CD4-positive, alpha-beta T cell (primary cell): ENCODE measurements around the gene SMAD6. TPM values are rescaled to one million over a fixed set of nuclear protein-coding genes. Genes with fewer than 3 reads are reported as not detected.

Experiments used
- ATAC-seq: fragments of 200-7000 bp; cut with Tn5 transposase; one replicate; pipeline ENCODE4 v1.10.0; 2022; ENCODE audit warnings: mild to moderate bottlenecking; ENCODE audit not compliant: poor library complexity
- CTCF ChIA-PET: fragments of 350-600 bp; sonication (Branson Sonifier 250); formaldehyde crosslinking; loops from one replicate; lab custom pipeline; 2021; ENCODE audit warnings: antibody characterized with exemption, inconsistent platforms; lab: Charles Lee
- POLR2A ChIA-PET: fragments of 350-600 bp; sonication (Branson Sonifier 250); formaldehyde crosslinking; loops from one replicate; lab custom pipeline; 2021; ENCODE audit warnings: antibody characterized with exemption, inconsistent platforms; lab: Charles Lee
- DNase-seq, 14 experiments: peaks; one replicate each; pipeline ENCODE4 v3.0.0-alpha.2; 2013 to 2020; ENCODE audit warnings: mixed read lengths in 2 of 14
- H3K27ac ChIP-seq, 2 donors: one replicate each; pipeline versions ENCODE4 v1.5.1 to v1.7.0; 2013; ENCODE audit warnings: low read length in 2 of 2, low read depth in 1 of 2, mild to moderate bottlenecking in 1 of 2
- H3K27me3 ChIP-seq, 2 experiments: 1 replicate in 1 of 2; 2 replicates in 1 of 2; pipeline versions ENCODE4 v1.6.1 to v1.7.0; 2013; ENCODE audit warnings: low read length in 2 of 2, control low read depth in 1 of 2, mild to moderate bottlenecking in 1 of 2, moderate library complexity in 1 of 2; ENCODE audit not compliant: insufficient read depth in 2 of 2, control insufficient read depth in 1 of 2
- H3K36me3 ChIP-seq: one replicate; pipeline ENCODE4 v1.6.1; 2013; ENCODE audit warnings: low read length, control low read depth; ENCODE audit not compliant: insufficient read depth
- H3K4me1 ChIP-seq: one replicate; pipeline ENCODE4 v1.6.1; 2013; ENCODE audit warnings: low read length, control low read depth; ENCODE audit not compliant: insufficient read depth
- H3K4me3 ChIP-seq: one replicate; pipeline ENCODE4 v1.5.1; 2013; ENCODE audit warnings: mild to moderate bottlenecking, low read length, moderate library complexity
- H3K9me3 ChIP-seq, 2 experiments: 1 replicate in 1 of 2; 2 replicates in 1 of 2; pipeline versions ENCODE4 v1.6.1 to v1.7.0; 2013; ENCODE audit warnings: low read length in 2 of 2, mild to moderate bottlenecking in 2 of 2, control low read depth in 1 of 2, moderate library complexity in 1 of 2; ENCODE audit not compliant: control insufficient read depth in 1 of 2, insufficient read depth in 1 of 2
- H3K27ac Mint-ChIP-seq: one replicate; pipeline ENCODE4 v1.8.0; 2020; ENCODE audit warnings: mixed read lengths
- H3K27me3 Mint-ChIP-seq: one replicate; pipeline ENCODE4 v1.8.0; 2021; ENCODE audit warnings: mixed read lengths
- H3K36me3 Mint-ChIP-seq: one replicate; pipeline ENCODE4 v1.8.0; 2021; ENCODE audit warnings: low read depth, mixed read lengths
- H3K4me1 Mint-ChIP-seq: one replicate; pipeline ENCODE4 v1.8.0; 2021; ENCODE audit warnings: low read depth, mixed read lengths
- H3K4me3 Mint-ChIP-seq: one replicate; pipeline ENCODE4 v1.8.0; 2020; ENCODE audit warnings: mild to moderate bottlenecking, mixed read lengths
- H3K9me3 Mint-ChIP-seq: one replicate; pipeline ENCODE4 v1.8.0; 2020; ENCODE audit warnings: mixed read lengths
- intact Hi-C, 2 experiments: fragments of 100-400 bp; cut with DNase I in 1 of 2; cut with micrococcal nuclease in 1 of 2; formaldehyde crosslinking; loops; one replicate each; pipeline versions ENCODE4 v1.15.1 to v1.9.0; 2023 to 2025; cut with DNase I, micrococcal nuclease
- total RNA-seq, 174 experiments: library from RNA in 2 of 174; stranded (reverse) in 2 of 174; gene quantifications; one replicate each; pipeline ENCODE4 v1.2.3 and lab custom pipeline; 2021 to 2026
- TF ChIP-seq, protein P1 (sequence below): fragments of 200-600 bp; IDR thresholded peaks from one replicate; pipeline ENCODE4 v1.8.0; 2022; ENCODE audit warnings: antibody characterized with exemption, mild to moderate bottlenecking

Gene SMAD6
- total RNA-seq, 2 experiments from 2014 or later = 0.59 to 0.69 TPM

DNA sequence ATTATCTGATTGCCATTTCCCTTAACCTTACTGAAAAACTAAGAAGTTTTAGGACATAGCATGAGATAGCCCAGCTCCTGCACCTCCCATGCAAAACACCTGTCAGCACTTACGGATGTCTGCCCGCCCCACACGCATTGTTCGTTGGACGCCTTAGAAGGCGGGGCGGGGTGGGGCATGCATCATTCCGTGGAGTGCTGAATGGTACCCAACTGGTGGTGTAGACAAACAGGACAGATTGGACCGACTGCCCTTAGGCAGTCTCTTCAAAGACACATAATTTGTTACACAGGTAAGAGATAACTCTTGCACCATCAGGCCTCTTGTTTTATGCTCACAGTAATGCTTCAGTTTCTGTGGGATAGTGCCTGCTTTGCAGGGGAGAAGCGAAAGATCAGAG, 93.8 kb downstream of the SMAD6 start:
- H3K27ac Mint-ChIP-seq = no peak overlapping the region
- H3K4me1 ChIP-seq = no peaks in the 10 kb centered on the region
- H3K27me3 Mint-ChIP-seq = peaks cover 4% of the 10 kb centered on the region
- no peak for ATAC-seq
- TF ChIP-seq, protein P1, sequence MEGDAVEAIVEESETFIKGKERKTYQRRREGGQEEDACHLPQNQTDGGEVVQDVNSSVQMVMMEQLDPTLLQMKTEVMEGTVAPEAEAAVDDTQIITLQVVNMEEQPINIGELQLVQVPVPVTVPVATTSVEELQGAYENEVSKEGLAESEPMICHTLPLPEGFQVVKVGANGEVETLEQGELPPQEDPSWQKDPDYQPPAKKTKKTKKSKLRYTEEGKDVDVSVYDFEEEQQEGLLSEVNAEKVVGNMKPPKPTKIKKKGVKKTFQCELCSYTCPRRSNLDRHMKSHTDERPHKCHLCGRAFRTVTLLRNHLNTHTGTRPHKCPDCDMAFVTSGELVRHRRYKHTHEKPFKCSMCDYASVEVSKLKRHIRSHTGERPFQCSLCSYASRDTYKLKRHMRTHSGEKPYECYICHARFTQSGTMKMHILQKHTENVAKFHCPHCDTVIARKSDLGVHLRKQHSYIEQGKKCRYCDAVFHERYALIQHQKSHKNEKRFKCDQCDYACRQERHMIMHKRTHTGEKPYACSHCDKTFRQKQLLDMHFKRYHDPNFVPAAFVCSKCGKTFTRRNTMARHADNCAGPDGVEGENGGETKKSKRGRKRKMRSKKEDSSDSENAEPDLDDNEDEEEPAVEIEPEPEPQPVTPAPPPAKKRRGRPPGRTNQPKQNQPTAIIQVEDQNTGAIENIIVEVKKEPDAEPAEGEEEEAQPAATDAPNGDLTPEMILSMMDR = no peak
- no peaks in the 10 kb centered on the region for H3K36me3 Mint-ChIP-seq
- DNase-seq = no peak
- H3K36me3 ChIP-seq = no peaks in the 10 kb centered on the region
- intact Hi-C loops = no loop called here
- no peak overlapping the region for H3K4me3 ChIP-seq
- H3K4me1 Mint-ChIP-seq = no peaks in the 10 kb centered on the region
- H3K9me3 Mint-ChIP-seq = no peaks in the 10 kb centered on the region
- CTCF ChIA-PET = no interaction called here
- no peak overlapping the region for H3K27ac ChIP-seq
- POLR2A ChIA-PET = no interaction called here
- no peak overlapping the region for H3K4me3 Mint-ChIP-seq
- no peaks in the 10 kb centered on the region for H3K9me3 ChIP-seq
- H3K27me3 ChIP-seq = peaks cover 0 to 5% of the 10 kb centered on the region in 2 experiments

DNA sequence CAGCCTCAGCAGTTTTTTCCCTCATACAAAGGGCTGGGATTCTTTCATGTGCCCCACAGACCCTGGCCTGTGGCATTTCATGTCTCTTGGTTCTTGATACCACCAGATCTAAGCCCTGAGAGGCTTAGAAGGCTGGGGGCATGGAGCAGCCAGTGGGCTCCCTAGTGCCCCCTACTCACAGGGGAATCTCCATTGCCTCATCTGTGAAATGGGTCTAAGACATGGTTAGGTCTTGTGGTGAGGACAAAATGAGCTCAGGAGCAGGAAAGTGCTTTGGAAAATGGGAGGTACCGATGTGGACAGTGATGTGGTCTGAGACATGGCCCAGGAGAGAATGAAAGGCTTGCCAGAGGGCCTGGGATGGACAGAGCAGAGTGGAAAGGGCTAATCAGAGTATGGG, 94.3 kb downstream of the SMAD6 start:
- TF ChIP-seq, protein P1 = no peak
- H3K27ac ChIP-seq = no peak overlapping the region
- H3K9me3 ChIP-seq = no peaks in the 10 kb centered on the region
- POLR2A ChIA-PET = no interaction called here
- Mint-ChIP-seq H3K27me3 (peaks cover 4% of the 10 kb centered on the region), H3K9me3 (no peaks in the 10 kb centered on the region), H3K36me3 (no peaks in the 10 kb centered on the region), H3K27ac (no peak overlapping the region), H3K4me3 (no peak overlapping the region), H3K4me1 (no peaks in the 10 kb centered on the region)
- ATAC-seq (no peak), DNase-seq (no peak)
- CTCF ChIA-PET = no interaction called here
- H3K4me3 ChIP-seq = no peak overlapping the region
- H3K4me1 ChIP-seq = no peaks in the 10 kb centered on the region
- intact Hi-C loops = no loop called here
- H3K36me3 ChIP-seq = no peaks in the 10 kb centered on the region
- H3K27me3 ChIP-seq = peaks cover 0 to 5% of the 10 kb centered on the region in 2 experiments

DNA sequence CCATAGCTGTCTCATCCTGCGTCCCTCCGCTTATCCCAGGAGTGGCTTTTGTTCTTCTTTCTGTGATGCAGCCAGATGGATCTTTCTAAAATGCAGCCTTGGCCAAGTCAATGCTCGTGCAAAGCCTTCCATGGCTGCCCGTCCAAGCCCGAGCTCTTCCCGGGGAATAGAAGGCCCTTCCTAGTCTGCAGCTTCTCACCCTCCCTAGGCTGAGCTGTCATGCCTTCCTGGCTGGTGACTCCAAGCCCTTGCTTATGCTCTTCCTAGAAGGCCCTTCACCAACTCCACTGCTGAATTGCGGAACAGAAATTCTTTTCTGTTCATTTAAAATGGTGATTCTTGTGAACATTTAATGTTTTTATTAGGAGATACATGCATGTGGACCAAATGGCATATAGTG, 95.9 kb downstream of the SMAD6 start:
- no peaks in the 10 kb centered on the region for H3K36me3 Mint-ChIP-seq
- H3K4me1 ChIP-seq = no peaks in the 10 kb centered on the region
- intact Hi-C loops = no loop called here
- H3K27ac ChIP-seq = no peak overlapping the region
- ChIA-PET POLR2A (no interaction called here), CTCF (no interaction called here)
- DNase-seq = no peak
- no peaks in the 10 kb centered on the region for H3K9me3 Mint-ChIP-seq
- peaks cover 4% of the 10 kb centered on the region for H3K27me3 Mint-ChIP-seq
- no peak overlapping the region for H3K4me3 Mint-ChIP-seq
- no peak for ATAC-seq
- no peaks in the 10 kb centered on the region for H3K9me3 ChIP-seq
- H3K27ac Mint-ChIP-seq = no peak overlapping the region
- peaks cover 0 to 5% of the 10 kb centered on the region in 2 experiments for H3K27me3 ChIP-seq
- H3K4me3 ChIP-seq = no peak overlapping the region
- no peaks in the 10 kb centered on the region for H3K4me1 Mint-ChIP-seq
- no peaks in the 10 kb centered on the region for H3K36me3 ChIP-seq
- TF ChIP-seq, protein P1 = no peak
